H1 (cell line): ENCODE results near the gene NDST3. TPM values are rescaled to one million over a fixed set of nuclear protein-coding genes. Genes with fewer than 3 reads are reported as not detected.

ENCODE experiments used
- CTCF ChIA-PET: fragments of 300-600 bp; sonication (Branson Sonifier 250); formaldehyde crosslinking; loops from one replicate; lab custom pipeline; 2021; ENCODE audit not compliant: partially characterized antibody; lab: Charles Lee
- POLR2A ChIA-PET: fragments of 300-600 bp; sonication (Branson Sonifier 250); formaldehyde crosslinking; loops from one replicate; lab custom pipeline; 2021; ENCODE audit warnings: inconsistent platforms; ENCODE audit not compliant: partially characterized antibody; lab: Charles Lee
- DNase-seq, 2 experiments: peaks; one replicate each; pipeline versions ENCODE4 v3.0.0 to v3.0.0-alpha.2; 2010 to 2022; ENCODE audit warnings: low spot score in 2 of 2, low read depth in 1 of 2, mixed read lengths in 1 of 2
- FAIRE-seq: peaks from 2 replicates; lab custom pipeline; 2011; peaks lifted over from hg19 to GRCh38; lab: Jason Lieb, UNC
- H2AFZ ChIP-seq: 2 replicates; pipeline ENCODE4 v1.8.1; 2012; ENCODE audit warnings: low read length, inconsistent platforms
- H2AK5ac ChIP-seq: 2 replicates; pipeline ENCODE4 v1.6.1; 2013; ENCODE audit warnings: low read depth, low read length
- H2BK120ac ChIP-seq: replicated peaks from 2 replicates; pipeline ENCODE3; 2013; ENCODE audit warnings: low read depth, low read length, inconsistent platforms
- H2BK12ac ChIP-seq: 2 replicates; pipeline ENCODE4 v1.6.1; 2013; ENCODE audit warnings: low read depth, low read length
- H2BK15ac ChIP-seq: 2 replicates; pipeline ENCODE4 v1.6.1; 2013; ENCODE audit warnings: low read length
- H2BK20ac ChIP-seq: 2 replicates; pipeline ENCODE4 v1.6.1; 2013; ENCODE audit warnings: low read length
- H2BK5ac ChIP-seq: 2 replicates; pipeline ENCODE4 v1.6.1; 2013; ENCODE audit warnings: low read depth, low read length
- H3K14ac ChIP-seq: 2 replicates; pipeline ENCODE4 v1.6.1; 2013; ENCODE audit warnings: inconsistent platforms; ENCODE audit not compliant: insufficient read length
- H3K18ac ChIP-seq: 2 replicates; pipeline ENCODE4 v1.6.1; 2013; ENCODE audit warnings: low read length; ENCODE audit errors: extremely low read depth
- H3K23ac ChIP-seq: 2 replicates; pipeline ENCODE4 v1.6.1; 2013; ENCODE audit warnings: inconsistent platforms; ENCODE audit not compliant: insufficient read length
- H3K23me2 ChIP-seq: 2 replicates; pipeline ENCODE4 v1.6.1; 2013; ENCODE audit warnings: low read depth, low read length
- H3K27ac ChIP-seq: 2 replicates; pipeline ENCODE4 v1.6.1; 2011; ENCODE audit warnings: low read depth, low read length, inconsistent platforms
- H3K27me3 ChIP-seq, 4 experiments: replicated peaks in 1 of 4; 1 replicate in 1 of 4; 2 replicates in 3 of 4; pipeline versions ENCODE4 v1.6.1 to v1.8.1; 2011 to 2013; ENCODE audit warnings: low read length in 3 of 4, mild to moderate bottlenecking in 3 of 4, inconsistent platforms in 2 of 4, mixed read lengths in 2 of 4, moderate library complexity in 1 of 4; ENCODE audit not compliant: control insufficient read depth in 3 of 4, insufficient read depth in 3 of 4; ENCODE audit errors: extremely low read depth in 1 of 4
- H3K36me3 ChIP-seq, 4 experiments: 2 replicates each; pipeline versions ENCODE4 v1.6.1 to v1.8.1; 2011 to 2013; ENCODE audit warnings: mild to moderate bottlenecking in 4 of 4, low read length in 3 of 4, moderate library complexity in 2 of 4, control low read depth in 1 of 4, inconsistent platforms in 1 of 4; ENCODE audit not compliant: insufficient read depth in 4 of 4, control insufficient read depth in 2 of 4
- H3K4ac ChIP-seq: replicated peaks from 2 replicates; pipeline ENCODE3; 2013; ENCODE audit warnings: low read length, low read depth, mixed read lengths, inconsistent platforms; ENCODE audit not compliant: insufficient read length
- H3K4me1 ChIP-seq, 4 experiments: replicated peaks in 1 of 4; 1 replicate in 1 of 4; 2 replicates in 3 of 4; pipeline versions ENCODE4 v1.6.1 to v1.8.1; 2011 to 2013; ENCODE audit warnings: low read length in 3 of 4, inconsistent platforms in 2 of 4, mixed read lengths in 1 of 4; ENCODE audit not compliant: insufficient read depth in 4 of 4, control insufficient read depth in 3 of 4
- H3K4me2 ChIP-seq, 2 experiments: 2 replicates each; pipeline versions ENCODE4 v1.6.1 to v1.8.1; 2011 to 2013; ENCODE audit warnings: low read depth in 2 of 2, low read length in 2 of 2, control low read depth in 1 of 2, inconsistent platforms in 1 of 2, mild to moderate bottlenecking in 1 of 2; ENCODE audit not compliant: insufficient read depth in 1 of 2
- H3K4me3 ChIP-seq, 4 experiments: fragments of 200-600, 300-600 bp in 1 of 4; sonication (generic), shearing (Covaris generic), sonication (Bioruptor Twin) in 1 of 4; 2 replicates each; pipeline versions ENCODE4 v1.5.1 to v1.8.1; 2011 to 2016; ENCODE audit warnings: low read length in 4 of 4, low read depth in 3 of 4, control low read depth in 2 of 4, inconsistent platforms in 2 of 4, mild to moderate bottlenecking in 2 of 4, mixed read lengths in 1 of 4, moderate library complexity in 1 of 4; ENCODE audit not compliant: insufficient read depth in 2 of 4; ENCODE audit errors: extremely low read depth in 1 of 4
- H3K56ac ChIP-seq: replicated peaks from 2 replicates; pipeline ENCODE3; 2013; ENCODE audit warnings: low read depth, mild to moderate bottlenecking, mixed read lengths, low read length, inconsistent platforms; ENCODE audit not compliant: insufficient read length
- H3K79me1 ChIP-seq: 2 replicates; pipeline ENCODE4 v1.6.1; 2013; ENCODE audit warnings: low read depth, low read length, control low read depth
- H3K79me2 ChIP-seq, 2 experiments: 2 replicates each; pipeline versions ENCODE4 v1.6.1 to v1.8.1; 2012 to 2013; ENCODE audit warnings: low read length in 2 of 2, mild to moderate bottlenecking in 2 of 2, inconsistent platforms in 1 of 2; ENCODE audit not compliant: insufficient read depth in 2 of 2, control insufficient read depth in 1 of 2
- H3K9ac ChIP-seq, 4 experiments: replicated peaks in 1 of 4; 1 replicate in 1 of 4; 2 replicates in 3 of 4; pipeline versions ENCODE4 v1.6.1 to v1.8.1; 2011 to 2013; ENCODE audit warnings: low read depth in 3 of 4, low read length in 3 of 4, control low read depth in 2 of 4, mild to moderate bottlenecking in 2 of 4, moderate library complexity in 2 of 4, inconsistent platforms in 1 of 4; ENCODE audit errors: extremely low read depth in 1 of 4
- H3K9me3 ChIP-seq, 2 experiments: 2 replicates each; pipeline versions ENCODE4 v1.6.1 to v1.8.1; 2012 to 2013; ENCODE audit warnings: mild to moderate bottlenecking in 2 of 2, moderate library complexity in 2 of 2, control low read depth in 1 of 2, inconsistent platforms in 1 of 2, low read depth in 1 of 2, low read length in 1 of 2, mixed read lengths in 1 of 2; ENCODE audit not compliant: insufficient read depth in 2 of 2
- H4K20me1 ChIP-seq, 2 experiments: replicated peaks in 1 of 2; 2 replicates each; pipeline versions ENCODE3 to v1.8.1; 2011 to 2013; ENCODE audit warnings: inconsistent platforms in 2 of 2, low read length in 2 of 2, mild to moderate bottlenecking in 1 of 2; ENCODE audit not compliant: insufficient read depth in 2 of 2, control insufficient read depth in 1 of 2
- H4K5ac ChIP-seq: 2 replicates; pipeline ENCODE4 v1.6.1; 2013; ENCODE audit warnings: low read length, low read depth, mixed read lengths, inconsistent platforms; ENCODE audit not compliant: insufficient read length
- H4K8ac ChIP-seq: 2 replicates; pipeline ENCODE4 v1.8.0; 2013; ENCODE audit warnings: mild to moderate bottlenecking, moderate library complexity, low read length, inconsistent platforms; ENCODE audit not compliant: insufficient read depth; ENCODE audit errors: extremely low read depth
- H4K91ac ChIP-seq: replicated peaks from 2 replicates; pipeline ENCODE3; 2013; ENCODE audit warnings: low read length, mixed read lengths, inconsistent platforms; ENCODE audit not compliant: insufficient read length
- HDAC6 ChIP-seq: IDR thresholded peaks from one replicate; pipeline ENCODE4 v1.7.1; 2012; ENCODE audit warnings: low read depth, mild to moderate bottlenecking, inconsistent platforms, low read length, moderate library complexity
- KDM1A ChIP-seq: fragments of 200-600, 300-600 bp; sonication (generic); IDR thresholded peaks from 2 replicates; pipeline ENCODE4 v1.7.1; 2016; ENCODE audit warnings: mild to moderate bottlenecking, low read length, borderline replicate concordance
- PHF8 ChIP-seq: fragments of 200-600 bp; sonication (generic); conservative IDR thresholded peaks from 2 replicates; pipeline ENCODE4 v1.7.1; 2012; ENCODE audit warnings: low read depth, mild to moderate bottlenecking, inconsistent platforms, low read length, moderate library complexity
- SAP30 ChIP-seq: fragments of 300-600 bp; sonication (generic); IDR thresholded peaks from 2 replicates; pipeline ENCODE4 v1.7.1; 2012; ENCODE audit warnings: low read length, moderate library complexity, mild to moderate bottlenecking, inconsistent platforms; ENCODE audit not compliant: insufficient read depth, insufficient replicate concordance
- ZNF274 ChIP-seq: IDR thresholded peaks from 2 replicates; pipeline ENCODE4 v1.7.0; 2012; ENCODE audit warnings: low read length, borderline replicate concordance; ENCODE audit errors: extremely low read depth
- WGBS, 2 experiments: shearing (Covaris generic) in 1 of 2; methylation state at CpG; one replicate each; pipeline versions ENCODE4 v1.1.6 to v1.1.7; 2013 to 2015; ENCODE audit warnings: low lambda C conversion rate in 2 of 2, mixed read lengths in 2 of 2, inconsistent platforms in 1 of 2, low coverage in 1 of 2, missing lambda C conversion rate in 1 of 2; ENCODE audit not compliant: insufficient replicate concordance in 2 of 2, insufficient coverage in 1 of 2, insufficient read length in 1 of 2; ENCODE audit errors: extremely low coverage in 1 of 2, missing lambda C conversion rate in 1 of 2; 5-methylcytosine and 5-hydroxymethylcytosine counted together
- polyA plus RNA-seq, 7 experiments: library from polyadenylated mRNA; depleted of rRNA in 3 of 7; stranded (reverse) in 5 of 7; unstranded in 2 of 7; fragments of >200 nt in 5 of 7; fragments of 200-250 nt in 2 of 7; gene quantifications; 1 replicate in 5 of 7; 2 replicates in 1 of 7; 4 replicates in 1 of 7; pipeline versions ENCODE4 v1.2.1 to v1.2.3, GENCODE V29; 2011 to 2013; ENCODE audit warnings: missing spikeins in 2 of 7, mixed read lengths in 2 of 7
- total RNA-seq: library from RNA; stranded (reverse); fragmentation: NEBNext Ultra II Directional; extraction: Animal tissue kit (Norgen Biotek cat#: 25700); gene quantifications from 2 replicates; pipeline ENCODE4 v1.2.1, GENCODE V29; 2021
- TF ChIP-seq, protein P1 (sequence below): IDR thresholded peaks from 2 replicates; pipeline ENCODE4 v1.6.1; 2012; ENCODE audit warnings: low read length, inconsistent platforms

The NDST3 gene
- total and polyA plus RNA-seq, 2 of the 8 experiments (the other 6 are each of a cell fraction or from before 2014, with no cell fraction given): 0.35 to 0.60 TPM

GRCh38 chr4:118277243-118277642, 243.0 kb downstream of the NDST3 start:
- H4K8ac ChIP-seq: no peak overlapping the region
- no peak overlapping the region for H3K56ac ChIP-seq
- no peak overlapping the region for H2BK5ac ChIP-seq
- ChIA-PET CTCF (no interaction called here), POLR2A (no interaction called here)
- H4K91ac ChIP-seq: no peak overlapping the region
- peaks cover 0 to 8% (median 0%) of the 10 kb centered on the region in 4 experiments; a peak in 2 of 7 replicates for H3K4me1 ChIP-seq
- H2BK12ac ChIP-seq: no peak overlapping the region
- TF ChIP-seq HDAC6 (no peak), SAP30 (no peak), KDM1A (no peak), ZNF274 (no peak), PHF8 (no peak)
- TF ChIP-seq, protein P1, sequence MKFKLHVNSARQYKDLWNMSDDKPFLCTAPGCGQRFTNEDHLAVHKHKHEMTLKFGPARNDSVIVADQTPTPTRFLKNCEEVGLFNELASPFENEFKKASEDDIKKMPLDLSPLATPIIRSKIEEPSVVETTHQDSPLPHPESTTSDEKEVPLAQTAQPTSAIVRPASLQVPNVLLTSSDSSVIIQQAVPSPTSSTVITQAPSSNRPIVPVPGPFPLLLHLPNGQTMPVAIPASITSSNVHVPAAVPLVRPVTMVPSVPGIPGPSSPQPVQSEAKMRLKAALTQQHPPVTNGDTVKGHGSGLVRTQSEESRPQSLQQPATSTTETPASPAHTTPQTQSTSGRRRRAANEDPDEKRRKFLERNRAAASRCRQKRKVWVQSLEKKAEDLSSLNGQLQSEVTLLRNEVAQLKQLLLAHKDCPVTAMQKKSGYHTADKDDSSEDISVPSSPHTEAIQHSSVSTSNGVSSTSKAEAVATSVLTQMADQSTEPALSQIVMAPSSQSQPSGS: no peak
- TF ChIP-seq, all 59 proteins: peak for 0
- Histone ChIP-seq H3K23me2 (peaks cover 2% of the 10 kb centered on the region), H3K4me3 (peak overlapping the region in 1 of 4 experiments; percentile 83; a peak in 2 of 8 replicates), H3K36me3 (peaks cover 0 to 31% (median 6%) of the 10 kb centered on the region in 4 experiments; a peak in 5 of 8 replicates), H3K23ac (no peak overlapping the region), H3K9ac (no peak overlapping the region), H3K18ac (no peak overlapping the region), H3K9me3 (no peaks in the 10 kb centered on the region), H4K20me1 (peaks cover 0 to 5% of the 10 kb centered on the region in 2 experiments), H3K27ac (no peak overlapping the region), H3K79me2 (peaks cover 0 to 14% of the 10 kb centered on the region in 2 experiments; a peak in 3 of 4 replicates), H2AK5ac (no peak overlapping the region), H3K79me1 (no peaks in the 10 kb centered on the region; the same call in 1 of the 2 replicates), H3K27me3 (no peaks in the 10 kb centered on the region), H2BK120ac (no peak overlapping the region), H4K5ac (no peak overlapping the region), H3K4ac (no peak overlapping the region), H3K4me2 (peak overlapping the region in 1 of 2 experiments; percentile 97; a peak in 1 of 4 replicates), H2BK15ac (no peak overlapping the region), H3K14ac (no peak overlapping the region), H2AFZ (no peak overlapping the region), H2BK20ac (no peak overlapping the region)
- no peak for DNase-seq
- FAIRE-seq: no peak
- WGBS, 2 experiments: 95% methylated on average over 4 of the region's 4 CpGs; no CpG with 5 or more reads in 1 of the 2 experiments
